ENCODE measurements around the gene SCUBE1. TPM values are rescaled to one million over a fixed set of nuclear protein-coding genes. Genes with fewer than 3 reads are reported as not detected.

The SCUBE1 gene
- total and polyA plus RNA-seq, 11 donors, result 0.04 to 0.40 (median 0.24) TPM; not detected in 1

DNA sequence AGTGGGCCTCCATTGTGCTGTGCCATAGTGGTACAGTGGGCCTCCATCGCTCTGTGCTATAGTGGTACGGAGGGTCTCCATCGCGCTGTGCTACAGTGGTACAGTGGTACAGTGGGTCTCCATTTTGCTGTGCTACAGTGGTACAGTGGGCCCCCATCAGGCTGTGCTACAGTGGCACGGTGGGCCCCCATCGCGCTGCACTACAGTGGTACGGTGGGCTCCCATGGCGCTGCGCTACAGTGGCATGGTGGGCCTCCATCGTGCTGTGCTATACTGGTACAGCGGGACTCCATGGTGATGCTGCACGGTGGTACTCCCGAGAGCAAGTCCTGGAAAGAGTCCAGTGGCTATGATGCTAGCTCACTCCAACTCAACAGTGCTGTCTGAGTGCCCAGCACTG is 51.8 kb downstream of the SCUBE1 start:
- no peak overlapping the region for H3K4me3 ChIP-seq
- no peak for DNase-seq
- H3K27me3 ChIP-seq, result no peaks in the 10 kb centered on the region
- 94 to 97% (median 96%) methylated on average over 11 to 14 of the region's 14 CpGs for WGBS, 4 donors
- H3K9me3 ChIP-seq, result no peaks in the 10 kb centered on the region
- H3K27ac ChIP-seq, result no peak overlapping the region
- intact Hi-C loops (cut with DNase I), result no loop called here
- peaks cover 0 to 19% (median 11%) of the 10 kb centered on the region in 12 donors for H3K4me1 ChIP-seq
- no peak for ATAC-seq
- TF ChIP-seq CTCF (IDR thresholded peaks at IDR 0.05), result no peak
- no peaks in the 10 kb centered on the region for H3K36me3 ChIP-seq

DNA sequence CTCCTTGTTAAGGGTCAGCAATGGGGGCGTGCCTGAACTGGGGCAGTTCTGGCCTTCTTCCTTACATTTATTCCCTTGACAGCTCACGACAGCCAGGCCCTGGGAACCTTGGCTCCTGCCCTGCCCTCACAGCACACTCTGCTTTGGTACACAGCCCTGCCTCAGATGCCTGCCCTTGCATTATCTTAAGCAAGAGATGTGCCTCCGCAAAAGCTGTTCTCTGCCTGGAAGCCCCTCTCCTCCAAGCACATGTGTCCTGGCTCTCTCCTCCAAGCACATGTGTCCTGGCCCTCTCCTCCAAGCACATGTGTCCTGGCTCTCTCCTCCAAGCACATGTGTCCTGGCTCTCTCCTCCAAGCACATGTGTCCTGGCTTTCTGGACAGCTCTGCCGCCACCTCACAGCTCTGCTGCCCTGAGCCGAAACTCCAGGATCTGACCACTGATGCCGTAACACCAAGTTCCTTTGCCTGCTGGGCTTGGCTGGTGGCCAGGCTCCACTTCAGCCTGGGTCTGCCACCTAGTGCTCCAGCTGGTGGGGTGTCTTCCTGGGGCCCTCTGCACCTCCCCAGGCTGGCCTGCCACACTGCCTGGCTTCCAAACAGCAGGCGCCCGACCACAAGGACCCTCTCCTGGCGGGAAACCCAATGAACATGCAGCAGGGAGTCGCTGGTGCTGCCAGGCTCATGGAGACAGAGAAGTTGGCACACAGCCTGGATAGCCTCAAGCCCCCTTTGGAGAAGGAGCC is 53.0 kb downstream of the SCUBE1 start:
- DNase-seq, result peak in 2 of 5 donors; percentile 69 to 71
- WGBS, 4 donors, result 49 to 63% (median 54%) methylated on average over 9 to 10 of the region's 10 CpGs
- peak overlapping the region in 1 of 12 donors; percentile 23 for H3K27ac ChIP-seq
- peaks cover 0 to 6% (median 0%) of the 10 kb centered on the region in 9 donors for H3K27me3 ChIP-seq
- no peak for TF ChIP-seq POLR2A (IDR thresholded peaks at IDR 0.05)
- TF ChIP-seq CTCF (IDR thresholded peaks at IDR 0.05), result no peak
- peaks cover 0 to 19% (median 11%) of the 10 kb centered on the region in 12 donors for H3K4me1 ChIP-seq
- no peaks in the 10 kb centered on the region for H3K36me3 ChIP-seq
- peak; percentile 7 to 55 (median 15) for ATAC-seq
- no peaks in the 10 kb centered on the region for H3K9me3 ChIP-seq
- H3K4me3 ChIP-seq, result peak overlapping the region in 8 of 12 donors; percentile 6 to 50 (median 30)
- intact Hi-C loops (cut with DNase I), result no loop called here

DNA sequence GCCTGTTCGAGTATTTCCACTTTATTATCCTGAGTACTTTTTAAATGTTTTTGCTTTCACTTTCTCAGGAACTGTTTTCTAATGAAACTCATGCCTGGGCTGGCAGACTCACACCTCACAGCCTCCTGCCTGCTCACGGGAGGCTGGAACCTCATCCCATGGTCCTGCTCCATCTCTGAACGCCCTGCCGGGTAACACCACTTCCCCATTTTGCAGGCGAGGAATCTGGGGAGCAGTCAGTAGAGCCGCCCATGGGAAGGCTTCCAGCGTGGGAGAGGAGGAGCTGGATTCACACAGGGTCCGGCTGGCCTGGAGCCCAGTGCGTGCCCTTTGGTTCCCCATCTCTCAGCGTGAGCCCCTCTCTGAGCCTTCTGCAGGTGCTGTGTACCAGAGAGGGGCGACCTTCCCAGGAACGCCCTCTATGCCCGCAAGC is 53.6 kb downstream of the SCUBE1 start:
- intact Hi-C loops (cut with DNase I), result no loop called here
- Histone ChIP-seq H3K27ac (peak overlapping the region in 4 of 12 donors; percentile 4 to 35 (median 19)), H3K36me3 (no peaks in the 10 kb centered on the region), H3K27me3 (peaks cover 0 to 9% (median 0%) of the 10 kb centered on the region in 9 donors), H3K4me1 (peaks cover 0 to 19% (median 11%) of the 10 kb centered on the region in 12 donors), H3K9me3 (no peaks in the 10 kb centered on the region), H3K4me3 (peak overlapping the region in 9 of 12 donors; percentile 6 to 50 (median 28))
- peak in 1 of 4 donors; percentile 4 for ATAC-seq
- TF ChIP-seq POLR2A (IDR thresholded peaks at IDR 0.05) (no peak), CTCF (IDR thresholded peaks at IDR 0.05) (no peak)
- DNase-seq, result peak in 1 of 5 donors; percentile 44
- 42 to 59% (median 54%) methylated on average over 11 to 13 of the region's 13 CpGs for WGBS, 4 donors

- intact Hi-C loops (cut with DNase I), result no loop called here
- H3K36me3 ChIP-seq, result no peaks in the 10 kb centered on the region
- ATAC-seq, result no peak
Observed at GRCh38 chr22:43288807-43289420, 54.3 kb downstream of the SCUBE1 start.

More at GRCh38 chr22:43288807-43289420, 54.3 kb downstream of the SCUBE1 start:
- no peak for TF ChIP-seq POLR2A (IDR thresholded peaks at IDR 0.05)
- no peak for TF ChIP-seq CTCF (IDR thresholded peaks at IDR 0.05)
- no peak for DNase-seq
- Histone ChIP-seq H3K27ac (peak overlapping the region in 4 of 12 donors; percentile 4 to 35 (median 19)), H3K4me1 (peaks cover 0 to 19% (median 11%) of the 10 kb centered on the region in 12 donors), H3K9me3 (no peaks in the 10 kb centered on the region), H3K4me3 (peak overlapping the region in 8 of 12 donors; percentile 6 to 50 (median 30)), H3K27me3 (peaks cover 0 to 15% (median 0%) of the 10 kb centered on the region in 9 donors)
- 84 to 88% (median 86%) methylated on average over 11 to 12 of the region's 12 CpGs for WGBS, 4 donors
